Ovary (tissue), 9 donors: ENCODE data around the gene DDX20. TPM values are rescaled to one million over a fixed set of nuclear protein-coding genes. Genes with fewer than 3 reads are reported as not detected.
A peak's percentile ranks its signal among the peaks of the same experiment; 100 is the strongest.

Source experiments
- DNase-seq, 5 donors: peaks; one replicate each; pipeline ENCODE4 v3.0.0-alpha.2; 2019 to 2020
- H3K27ac ChIP-seq, 2 donors: fragments of 200-600 bp; one replicate each; pipeline versions ENCODE4 v1.5.1 to v1.8.0; 2019 to 2022
- H3K27me3 ChIP-seq: fragments of 200-600 bp; one replicate; pipeline ENCODE4 v1.8.0; 2022
- H3K36me3 ChIP-seq: fragments of 200-600 bp; sonication (generic); one replicate; pipeline ENCODE4 v1.5.1; 2019
- H3K4me1 ChIP-seq: one replicate; pipeline ENCODE4 v1.8.1; 2013; ENCODE audit warnings: mild to moderate bottlenecking, moderate library complexity; ENCODE audit not compliant: insufficient read depth
- H3K4me3 ChIP-seq: fragments of 200-600 bp; sonication (generic); one replicate; pipeline ENCODE4 v1.5.1; 2017
- H3K9me3 ChIP-seq, 2 donors: fragments of 200-600 bp in 1 of 2; sonication (generic) in 1 of 2; one replicate each; pipeline versions ENCODE4 v1.5.1 to v1.8.1; 2013 to 2019; ENCODE audit warnings: mild to moderate bottlenecking in 1 of 2, moderate library complexity in 1 of 2
- EP300 ChIP-seq: sonication (generic); formaldehyde crosslinking; IDR thresholded peaks from one replicate; pipeline ENCODE4 v1.6.1; 2017; ENCODE audit warnings: antibody characterized with exemption
- POLR2A ChIP-seq: fragments of 450-650 bp; IDR thresholded peaks from one replicate; pipeline ENCODE4 v1.6.1; 2017; ENCODE audit warnings: antibody characterized with exemption, mild to moderate bottlenecking, moderate library complexity
- WGBS, 3 donors: extraction: QIAGEN DNeasy Blood & Tissue Kit in 1 of 3; methylation state at CpG; one replicate each; pipeline versions ENCODE4 v1.1.5 to v1.1.7; 2013 to 2017; 5-methylcytosine and 5-hydroxymethylcytosine counted together
- intact Hi-C, 4 donors: fragments of 100-400 bp; cut with DNase I; formaldehyde crosslinking; loops; one replicate each; pipeline versions ENCODE4 v1.11.0 to v1.15.1; 2022 to 2023
- polyA plus RNA-seq, 2 donors: library from polyadenylated mRNA; stranded (reverse); fragments of 200-250 nt in 1 of 2; fragments of 350-450 nt in 1 of 2; fragmentation: Illumina TruSeq in 1 of 2; extraction: RNeasy Lipid Tissue Mini Kit (QIAGEN cat#74804) in 1 of 2; gene quantifications; one replicate each; pipeline ENCODE4 v1.2.3, GENCODE V29; 2013 to 2014
- total RNA-seq, 7 donors: library from RNA; depleted of rRNA in 2 of 7; stranded (reverse); fragments of >200 nt in 2 of 7; fragmentation: NEBNext Ultra II Directional in 3 of 7; extraction: Animal tissue kit (Norgen Biotek cat#: 25700) in 3 of 7; gene quantifications; one replicate each; pipeline versions ENCODE4 v1.1.0 to v1.2.4, GENCODE V29; 2016 to 2023
- TF ChIP-seq, protein P1 (sequence below), 3 donors: fragments of 450-650 bp in 2 of 3; fragments of 200-600 bp in 1 of 3; IDR thresholded peaks; one replicate each; pipeline versions ENCODE4 v1.5.1 to v1.8.0; 2016 to 2022; ENCODE audit warnings: antibody characterized with exemption in 3 of 3, mild to moderate bottlenecking in 1 of 3
- donor health status: DM: no; HTN: no; CAD: no; lungs with moderate emphysema.
- donor health status: DM: no; HTN: no; CAD: no.
- donor health status: Bipolar disorder and iron deficiency.
- donor health status: DM: yes; HTN: yes; CAD: no.
- donor health status: DM: no; HTN: no; CAD: no.
- donor health status: DM: yes; HTN: yes; CAD: no.

Gene DDX20
- total and polyA plus RNA-seq, 9 donors: 7.3 to 26.9 (median 11.8) TPM

GRCh38 chr1:111730706-111731105 lies 25.0 kb upstream of the DDX20 start:
- Histone ChIP-seq H3K27ac (no peak overlapping the region), H3K36me3 (no peaks in the 10 kb centered on the region), H3K4me3 (no peak overlapping the region), H3K27me3 (no peaks in the 10 kb centered on the region), H3K4me1 (peaks cover 5% of the 10 kb centered on the region), H3K9me3 (no peaks in the 10 kb centered on the region)
- WGBS, 3 donors: 72 to 76% (median 74%) methylated on average over 4 of the region's 4 CpGs
- intact Hi-C loops: loop anchor here in 1 of 4 donors (10.0 kb wide), 1 partner anchor 106 kb away; no protein-coding TSS in a partner anchor
- no peak for DNase-seq
- TF ChIP-seq EP300 (no peak), POLR2A (no peak)
- TF ChIP-seq, protein P1, sequence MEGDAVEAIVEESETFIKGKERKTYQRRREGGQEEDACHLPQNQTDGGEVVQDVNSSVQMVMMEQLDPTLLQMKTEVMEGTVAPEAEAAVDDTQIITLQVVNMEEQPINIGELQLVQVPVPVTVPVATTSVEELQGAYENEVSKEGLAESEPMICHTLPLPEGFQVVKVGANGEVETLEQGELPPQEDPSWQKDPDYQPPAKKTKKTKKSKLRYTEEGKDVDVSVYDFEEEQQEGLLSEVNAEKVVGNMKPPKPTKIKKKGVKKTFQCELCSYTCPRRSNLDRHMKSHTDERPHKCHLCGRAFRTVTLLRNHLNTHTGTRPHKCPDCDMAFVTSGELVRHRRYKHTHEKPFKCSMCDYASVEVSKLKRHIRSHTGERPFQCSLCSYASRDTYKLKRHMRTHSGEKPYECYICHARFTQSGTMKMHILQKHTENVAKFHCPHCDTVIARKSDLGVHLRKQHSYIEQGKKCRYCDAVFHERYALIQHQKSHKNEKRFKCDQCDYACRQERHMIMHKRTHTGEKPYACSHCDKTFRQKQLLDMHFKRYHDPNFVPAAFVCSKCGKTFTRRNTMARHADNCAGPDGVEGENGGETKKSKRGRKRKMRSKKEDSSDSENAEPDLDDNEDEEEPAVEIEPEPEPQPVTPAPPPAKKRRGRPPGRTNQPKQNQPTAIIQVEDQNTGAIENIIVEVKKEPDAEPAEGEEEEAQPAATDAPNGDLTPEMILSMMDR (IDR thresholded peaks at IDR 0.05): no peak

GRCh38 chr1:111731956-111732355 lies 23.7 kb upstream of the DDX20 start:
- H3K9me3 ChIP-seq: no peaks in the 10 kb centered on the region
- no peak overlapping the region for H3K4me3 ChIP-seq
- H3K27ac ChIP-seq: no peak overlapping the region
- no peaks in the 10 kb centered on the region for H3K36me3 ChIP-seq
- 79 to 82% (median 80%) methylated on average over 6 of the region's 6 CpGs for WGBS, 3 donors
- no peak for DNase-seq
- TF ChIP-seq, protein P1 (IDR thresholded peaks at IDR 0.05): no peak
- TF ChIP-seq POLR2A (no peak), EP300 (no peak)
- peaks cover 13% of the 10 kb centered on the region for H3K4me1 ChIP-seq
- H3K27me3 ChIP-seq: no peaks in the 10 kb centered on the region
- intact Hi-C loops: loop anchor here in 1 of 4 donors (10.0 kb wide), 1 partner anchor 107 kb away; no protein-coding TSS in a partner anchor

DNA sequence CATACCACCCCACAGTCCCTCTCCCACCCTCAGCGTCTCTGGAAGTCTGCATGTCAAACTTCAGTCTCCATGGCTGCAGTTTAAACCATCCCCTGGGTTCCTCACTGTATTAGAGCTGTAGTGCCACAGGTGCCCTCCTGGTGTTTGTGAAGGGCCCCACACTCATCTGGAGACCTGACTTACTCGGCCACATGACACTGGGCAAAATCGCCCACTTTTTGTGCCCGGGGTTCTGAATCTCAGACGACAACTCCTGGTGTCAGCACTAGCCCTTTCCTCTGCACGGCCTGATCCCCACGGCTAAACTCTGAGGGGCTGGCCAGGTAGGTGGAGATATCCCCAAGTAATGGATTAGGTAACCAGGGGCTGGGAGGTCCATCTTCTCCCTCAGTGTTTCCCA lies 23.0 kb upstream of the DDX20 start:
- DNase-seq: no peak
- H3K27me3 ChIP-seq: no peaks in the 10 kb centered on the region
- no peak overlapping the region for H3K27ac ChIP-seq
- no peak overlapping the region for H3K4me3 ChIP-seq
- intact Hi-C loops: loop anchor here in 1 of 4 donors (10.0 kb wide), 1 partner anchor 108 kb away; no protein-coding TSS in a partner anchor
- TF ChIP-seq, protein P1 (IDR thresholded peaks at IDR 0.05): no peak
- no peaks in the 10 kb centered on the region for H3K9me3 ChIP-seq
- H3K4me1 ChIP-seq: peaks cover 16% of the 10 kb centered on the region
- no peaks in the 10 kb centered on the region for H3K36me3 ChIP-seq
- 91 to 93% (median 91%) methylated on average over 7 of the region's 7 CpGs for WGBS, 3 donors

GRCh38 chr1:111733183-111733991 lies 22.3 kb upstream of the DDX20 start:
- Histone ChIP-seq H3K4me3 (no peak overlapping the region), H3K4me1 (peaks cover 18% of the 10 kb centered on the region), H3K27ac (no peak overlapping the region), H3K27me3 (no peaks in the 10 kb centered on the region), H3K36me3 (no peaks in the 10 kb centered on the region), H3K9me3 (no peaks in the 10 kb centered on the region)
- TF ChIP-seq EP300 (no peak), POLR2A (no peak)
- TF ChIP-seq, protein P1 (IDR thresholded peaks at IDR 0.05): no peak
- 50 to 68% (median 58%) methylated on average over 9 of the region's 9 CpGs for WGBS, 3 donors
- peak in 1 of 5 donors; percentile 31 for DNase-seq
- intact Hi-C loops: loop anchor here in 1 of 4 donors (10.0 kb wide), 1 partner anchor 109 kb away; no protein-coding TSS in a partner anchor
